Mucosa of stomach (tissue), 1 donor: ENCODE data around the gene MAX.
"Not testable (repeated sequence)": the region's sequence is repeated elsewhere in the genome, so short reads cannot be mapped to it uniquely, and the experiment has no call there.

Source experiments
- H3K27me3 ChIP-seq: one replicate; pipeline ENCODE4 v1.7.0; 2013; ENCODE audit warnings: mild to moderate bottlenecking, low read length; ENCODE audit not compliant: control insufficient read depth, insufficient read depth
- H3K36me3 ChIP-seq: one replicate; pipeline ENCODE4 v1.7.0; 2013; ENCODE audit warnings: low read length; ENCODE audit not compliant: control insufficient read depth, insufficient read depth
- H3K4me1 ChIP-seq: one replicate; pipeline ENCODE4 v1.7.0; 2013; ENCODE audit warnings: mild to moderate bottlenecking, low read length; ENCODE audit not compliant: control insufficient read depth, insufficient read depth
- H3K4me3 ChIP-seq: one replicate; pipeline ENCODE4 v1.7.0; 2013; ENCODE audit warnings: low read length
- H3K9ac ChIP-seq: one replicate; pipeline ENCODE4 v1.7.0; 2013; ENCODE audit warnings: mild to moderate bottlenecking, low read length, moderate library complexity
- H3K9me3 ChIP-seq: one replicate; pipeline ENCODE4 v1.7.0; 2013; ENCODE audit warnings: mild to moderate bottlenecking, low read length, moderate library complexity; ENCODE audit not compliant: control insufficient read depth
- donor health status: Pancreatic carcinoma.

Gene MAX

GRCh38 chr14:65041434-65041915 lies 60.8 kb downstream of the MAX start:
- H3K4me1 ChIP-seq = no peaks in the 10 kb centered on the region
- H3K9me3 ChIP-seq = no peaks in the 10 kb centered on the region
- H3K27me3 ChIP-seq = no peaks in the 10 kb centered on the region
- H3K36me3 ChIP-seq = no peaks in the 10 kb centered on the region
- no peak overlapping the region for H3K4me3 ChIP-seq
- H3K9ac ChIP-seq = no peak overlapping the region

GRCh38 chr14:65040666-65041433 lies 61.5 kb downstream of the MAX start:
- Histone ChIP-seq H3K27me3 (no peaks in the 10 kb centered on the region), H3K36me3 (no peaks in the 10 kb centered on the region), H3K9ac (no peak overlapping the region), H3K4me1 (no peaks in the 10 kb centered on the region), H3K4me3 (no peak overlapping the region), H3K9me3 (no peaks in the 10 kb centered on the region)

- no peak overlapping the region for H3K4me3 ChIP-seq
- no peaks in the 10 kb centered on the region for H3K4me1 ChIP-seq
- H3K9me3 ChIP-seq = no peaks in the 10 kb centered on the region
- H3K36me3 ChIP-seq = no peaks in the 10 kb centered on the region
- H3K9ac ChIP-seq = no peak overlapping the region
- no peaks in the 10 kb centered on the region for H3K27me3 ChIP-seq
These were observed 63.4 kb downstream of the MAX start for GRCh38 chr14:65038966-65039365.

- H3K4me3 ChIP-seq = no peak overlapping the region
- H3K27me3 ChIP-seq = no peaks in the 10 kb centered on the region
- H3K4me1 ChIP-seq = no peaks in the 10 kb centered on the region
- H3K9me3 ChIP-seq = no peaks in the 10 kb centered on the region
- H3K9ac ChIP-seq = no peak overlapping the region
- no peaks in the 10 kb centered on the region for H3K36me3 ChIP-seq
These were observed 67.3 kb downstream of the MAX start for GRCh38 chr14:65035049-65035448.

- H3K4me3 ChIP-seq = no peak overlapping the region
- H3K36me3 ChIP-seq = no peaks in the 10 kb centered on the region
- H3K27me3 ChIP-seq = no peaks in the 10 kb centered on the region
- no peaks in the 10 kb centered on the region for H3K9me3 ChIP-seq
- no peaks in the 10 kb centered on the region for H3K4me1 ChIP-seq
- no peak overlapping the region for H3K9ac ChIP-seq
These were observed 68.3 kb downstream of the MAX start for GRCh38 chr14:65034021-65034420.

GRCh38 chr14:65033181-65033580 lies 69.1 kb downstream of the MAX start:
- no peaks in the 10 kb centered on the region for H3K9me3 ChIP-seq
- no peaks in the 10 kb centered on the region for H3K36me3 ChIP-seq
- H3K27me3 ChIP-seq = no peaks in the 10 kb centered on the region
- no peak overlapping the region for H3K4me3 ChIP-seq
- no peaks in the 10 kb centered on the region for H3K4me1 ChIP-seq
- no peak overlapping the region for H3K9ac ChIP-seq

GRCh38 chr14:65032319-65032718 lies 70.0 kb downstream of the MAX start:
- no peak overlapping the region for H3K4me3 ChIP-seq
- no peaks in the 10 kb centered on the region for H3K4me1 ChIP-seq
- H3K36me3 ChIP-seq = no peaks in the 10 kb centered on the region
- H3K27me3 ChIP-seq = no peaks in the 10 kb centered on the region
- no peaks in the 10 kb centered on the region for H3K9me3 ChIP-seq
- no peak overlapping the region for H3K9ac ChIP-seq

- H3K9ac ChIP-seq, H3K27me3 ChIP-seq, H3K4me3 ChIP-seq, H3K36me3 ChIP-seq, H3K9me3 ChIP-seq, H3K4me1 ChIP-seq: not testable (repeated sequence)
These were observed 71.0 kb downstream of the MAX start for GRCh38 chr14:65031321-65031720.

- no peaks in the 10 kb centered on the region for H3K36me3 ChIP-seq
- H3K9me3 ChIP-seq = no peaks in the 10 kb centered on the region
- no peak overlapping the region for H3K4me3 ChIP-seq
- H3K9ac ChIP-seq = no peak overlapping the region
- no peaks in the 10 kb centered on the region for H3K4me1 ChIP-seq
- no peaks in the 10 kb centered on the region for H3K27me3 ChIP-seq
These were observed 73.4 kb downstream of the MAX start for GRCh38 chr14:65028937-65029336.

- H3K9ac ChIP-seq = no peak overlapping the region
- H3K36me3 ChIP-seq = no peaks in the 10 kb centered on the region
- no peaks in the 10 kb centered on the region for H3K27me3 ChIP-seq
- no peaks in the 10 kb centered on the region for H3K9me3 ChIP-seq
- H3K4me1 ChIP-seq = no peaks in the 10 kb centered on the region
- H3K4me3 ChIP-seq = no peak overlapping the region
These were observed 75.1 kb downstream of the MAX start for GRCh38 chr14:65027127-65027799.

GRCh38 chr14:65026526-65026925 lies 75.8 kb downstream of the MAX start:
- H3K4me1 ChIP-seq = no peaks in the 10 kb centered on the region
- H3K9ac ChIP-seq = no peak overlapping the region
- no peaks in the 10 kb centered on the region for H3K27me3 ChIP-seq
- H3K9me3 ChIP-seq = no peaks in the 10 kb centered on the region
- no peak overlapping the region for H3K4me3 ChIP-seq
- no peaks in the 10 kb centered on the region for H3K36me3 ChIP-seq

- Histone ChIP-seq H3K9ac (no peak overlapping the region), H3K36me3 (no peaks in the 10 kb centered on the region), H3K4me3 (no peak overlapping the region), H3K4me1 (no peaks in the 10 kb centered on the region), H3K27me3 (no peaks in the 10 kb centered on the region), H3K9me3 (no peaks in the 10 kb centered on the region)
These were observed 76.5 kb downstream of the MAX start for GRCh38 chr14:65025818-65026217.
